HG03460 (cell line): Measurements from ENCODE around the gene ERMN.

Experiments
- ATAC-seq: cut with Tn5 transposase; IDR thresholded peaks from one replicate; pipeline ENCODE4 v1.9.1; 2021; ENCODE audit not compliant: unreplicated experiment

The ERMN gene

GRCh38 chr2:157333304-157334047, 7.9 kb upstream of the ERMN start:
- ATAC-seq, result no peak

- no peak for ATAC-seq
Measured at GRCh38 chr2:157329524-157329923, 3.9 kb upstream of the ERMN start.

GRCh38 chr2:157327621-157328500, 2.2 kb upstream of the ERMN start:
- ATAC-seq, result peak; percentile 97

GRCh38 chr2:157327200-157327599, 1.6 kb upstream of the ERMN start:
- peak; percentile 7 for ATAC-seq

- no peak for ATAC-seq
Measured at GRCh38 chr2:157326698-157327097, 1.1 kb upstream of the ERMN start.

GRCh38 chr2:157324331-157324843, 1.2 kb downstream of the ERMN start:
- ATAC-seq, result no peak

GRCh38 chr2:157322432-157322831, 3.2 kb downstream of the ERMN start:
- no peak for ATAC-seq

- ATAC-seq, result no peak
Measured at GRCh38 chr2:157321466-157321865, 4.2 kb downstream of the ERMN start.

- ATAC-seq, result no peak
Measured at GRCh38 chr2:157320409-157320808, 5.2 kb downstream of the ERMN start.

- no peak for ATAC-seq
Measured at GRCh38 chr2:157319795-157320194, 5.8 kb downstream of the ERMN start.

GRCh38 chr2:157318884-157319283, 6.7 kb downstream of the ERMN start:
- peak; percentile 48 for ATAC-seq

GRCh38 chr2:157315901-157316300, 9.7 kb downstream of the ERMN start:
- no peak for ATAC-seq

GRCh38 chr2:157312866-157313486, 12.6 kb downstream of the ERMN start:
- ATAC-seq, result no peak

- ATAC-seq, result no peak
Measured at GRCh38 chr2:157311706-157312105, 13.9 kb downstream of the ERMN start.

GRCh38 chr2:157309878-157310277, 15.7 kb downstream of the ERMN start:
- no peak for ATAC-seq

- no peak for ATAC-seq
Measured at GRCh38 chr2:157307021-157307420, 18.6 kb downstream of the ERMN start.

GRCh38 chr2:157305723-157306110, 19.9 kb downstream of the ERMN start:
- ATAC-seq, result no peak

- no peak for ATAC-seq
Measured at GRCh38 chr2:157304811-157305722, 20.6 kb downstream of the ERMN start.

- no peak for ATAC-seq
Measured at GRCh38 chr2:157303612-157304011, 22.0 kb downstream of the ERMN start.

- peak; percentile 79 for ATAC-seq
Measured at GRCh38 chr2:157302492-157303099, 23.0 kb downstream of the ERMN start.
